ENCODE results near the gene DLL4.
A peak's percentile ranks its signal among the peaks of the same experiment; 100 is the strongest.

DLL4 gene

GRCh38 chr15:40925863-40926658 lies 3.1 kb upstream of the DLL4 start:
- Histone ChIP-seq H3K4me3 (peak overlapping the region; percentile 65), H4K20me1 (peaks cover 33% of the 10 kb centered on the region), H3K36me3 (no peaks in the 10 kb centered on the region), H3K4me1 (peaks cover 74% of the 10 kb centered on the region), H3K4me2 (peak overlapping the region; percentile 99), H3K9ac (peak overlapping the region; percentile 9; the same call in 1 of the 2 replicates), H3K27ac (peak overlapping the region; percentile 37), H3K27me3 (peaks cover 77% of the 10 kb centered on the region), H3K9me3 (no peaks in the 10 kb centered on the region)
- no peak for TF ChIP-seq Cebpa-rat (IDR thresholded peaks at IDR 0.05)

GRCh38 chr15:40926659-40927494 lies 2.3 kb upstream of the DLL4 start:
- no peak for TF ChIP-seq Cebpa-rat (IDR thresholded peaks at IDR 0.05)
- H3K36me3 ChIP-seq: no peaks in the 10 kb centered on the region
- peaks cover 82% of the 10 kb centered on the region for H3K4me1 ChIP-seq
- peak overlapping the region; percentile 99 for H3K4me2 ChIP-seq
- no peaks in the 10 kb centered on the region for H3K9me3 ChIP-seq
- H3K27ac ChIP-seq: no peak overlapping the region; the same call in 1 of the 2 replicates
- peak overlapping the region; percentile 65 for H3K4me3 ChIP-seq
- H4K20me1 ChIP-seq: peaks cover 41% of the 10 kb centered on the region
- peak overlapping the region; percentile 43; the same call in 1 of the 2 replicates for H3K9ac ChIP-seq
- H3K27me3 ChIP-seq: peaks cover 85% of the 10 kb centered on the region

- H3K27me3 ChIP-seq: peaks cover 91% of the 10 kb centered on the region
- H3K4me1 ChIP-seq: peaks cover 82% of the 10 kb centered on the region
- H3K4me3 ChIP-seq: peak overlapping the region; percentile 65
- H3K27ac ChIP-seq: no peak overlapping the region; the same call in 1 of the 2 replicates
- H3K9ac ChIP-seq: peak overlapping the region; percentile 43; the same call in 1 of the 2 replicates
- no peaks in the 10 kb centered on the region for H3K9me3 ChIP-seq
- no peak for TF ChIP-seq Cebpa-rat (IDR thresholded peaks at IDR 0.05)
- H4K20me1 ChIP-seq: peaks cover 44% of the 10 kb centered on the region
- peak overlapping the region; percentile 99 for H3K4me2 ChIP-seq
- no peaks in the 10 kb centered on the region for H3K36me3 ChIP-seq
Measured at GRCh38 chr15:40927495-40927872, 1.7 kb upstream of the DLL4 start.

DNA sequence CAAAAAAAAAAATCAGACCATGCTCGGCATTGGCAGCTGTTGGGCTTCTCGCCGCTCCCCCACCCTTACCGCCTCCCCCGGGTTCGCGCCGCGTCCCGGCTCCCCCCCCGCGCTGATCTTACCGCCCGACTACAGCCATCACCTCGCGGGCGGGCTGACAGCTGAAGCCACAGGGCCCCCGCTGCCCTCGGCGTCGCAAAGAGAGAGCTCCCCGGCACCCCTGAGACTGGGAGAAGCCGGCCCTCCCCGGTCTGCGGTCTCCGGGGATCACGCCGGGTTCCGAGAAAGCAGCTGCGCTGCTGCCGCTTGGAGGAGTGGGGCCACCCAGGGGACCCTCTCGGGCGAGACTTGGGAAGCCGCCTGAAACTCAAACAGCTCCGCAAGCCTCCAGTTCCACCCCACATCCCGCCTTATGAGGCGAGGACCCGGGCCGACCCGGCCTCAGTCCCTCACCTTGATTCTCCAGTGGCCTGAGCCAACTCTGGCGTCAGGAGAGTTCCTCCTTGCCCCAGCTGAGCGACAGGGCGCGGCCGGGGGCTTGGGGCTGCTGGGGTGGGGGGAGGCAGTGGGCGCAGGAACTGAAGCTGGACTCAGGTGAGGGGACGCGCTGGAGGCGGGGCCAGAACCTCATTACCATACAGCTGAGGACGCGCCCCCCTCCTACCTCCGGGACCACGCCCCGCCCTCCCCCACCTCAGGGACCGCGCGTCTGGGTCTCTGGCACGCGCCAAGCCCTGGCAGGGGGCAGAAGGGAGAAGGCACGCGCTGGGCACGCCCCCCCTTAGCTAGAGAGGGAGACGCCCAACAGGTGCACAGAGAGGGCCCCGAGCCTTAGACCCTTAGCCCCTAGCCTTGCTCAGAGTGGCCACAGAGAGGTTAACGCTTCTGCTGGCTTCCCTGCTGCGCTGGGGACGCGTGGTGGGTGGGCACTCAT lies 1.0 kb upstream of the DLL4 start:
- Histone ChIP-seq H3K9ac (no peak overlapping the region), H3K4me1 (peaks cover 77% of the 10 kb centered on the region), H4K20me1 (peaks cover 44% of the 10 kb centered on the region), H3K4me2 (peak overlapping the region; percentile 99), H3K4me3 (peak overlapping the region; percentile 65), H3K27ac (no peak overlapping the region), H3K9me3 (no peaks in the 10 kb centered on the region), H3K27me3 (peaks cover 97% of the 10 kb centered on the region), H3K36me3 (no peaks in the 10 kb centered on the region)
- no peak for TF ChIP-seq Cebpa-rat (IDR thresholded peaks at IDR 0.05)

GRCh38 chr15:40929660-40930429 lies 705 bp downstream of the DLL4 start:
- Histone ChIP-seq H3K27me3 (peaks cover 84% of the 10 kb centered on the region), H3K36me3 (no peaks in the 10 kb centered on the region), H3K4me1 (peaks cover 76% of the 10 kb centered on the region), H3K27ac (no peak overlapping the region), H3K4me2 (peak overlapping the region; percentile 99), H3K9me3 (no peaks in the 10 kb centered on the region), H3K4me3 (peak overlapping the region; percentile 65), H4K20me1 (peaks cover 44% of the 10 kb centered on the region), H3K9ac (no peak overlapping the region; the same call in 1 of the 2 replicates)
- no peak for TF ChIP-seq Cebpa-rat (IDR thresholded peaks at IDR 0.05)

DNA sequence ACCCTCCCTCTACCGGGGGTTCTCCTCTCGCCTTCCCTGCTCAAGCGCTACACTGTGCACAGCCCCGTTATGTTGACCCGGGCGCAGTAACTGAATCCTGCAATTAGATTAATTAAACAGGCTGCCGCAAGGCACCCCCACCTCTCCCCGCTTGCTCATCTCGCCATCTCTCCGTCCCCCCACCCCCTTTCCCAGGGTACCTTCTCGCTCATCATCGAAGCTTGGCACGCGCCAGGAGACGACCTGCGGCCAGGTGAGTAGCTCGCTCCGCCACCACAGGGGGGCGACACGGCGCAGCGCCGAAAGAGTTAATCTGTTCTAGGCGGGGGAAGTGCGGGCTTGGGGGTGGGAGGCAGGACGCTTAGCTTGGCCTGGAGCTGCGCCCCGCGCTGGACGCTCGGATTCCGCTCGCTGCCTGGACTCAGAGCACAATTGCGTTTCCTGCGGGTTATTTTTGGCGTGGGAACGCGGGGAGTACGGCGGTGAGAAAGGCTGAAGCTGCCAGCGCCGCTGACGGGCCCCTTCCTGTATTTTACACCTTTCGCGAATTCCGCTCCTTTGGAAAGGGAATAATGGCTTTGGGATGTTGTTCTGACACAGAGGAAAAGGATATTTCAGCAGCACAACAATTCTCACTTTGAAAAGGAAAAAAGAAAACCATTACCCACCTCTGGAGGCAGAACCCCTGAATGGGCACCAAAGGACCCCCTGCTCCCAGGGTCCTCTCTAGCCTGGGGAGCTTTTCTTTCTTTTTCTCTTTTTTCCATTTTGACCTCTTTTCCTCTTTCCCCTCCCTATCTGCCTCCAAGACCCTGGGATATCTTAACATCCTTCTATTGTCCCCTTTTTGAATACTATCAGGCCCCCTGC lies 1.5 kb downstream of the DLL4 start:
- Histone ChIP-seq H3K9ac (no peak overlapping the region), H3K4me3 (peak overlapping the region; percentile 65), H3K9me3 (no peaks in the 10 kb centered on the region), H3K27me3 (peaks cover 75% of the 10 kb centered on the region), H3K36me3 (no peaks in the 10 kb centered on the region), H4K20me1 (peaks cover 44% of the 10 kb centered on the region), H3K4me2 (peak overlapping the region; percentile 99), H3K4me1 (peaks cover 71% of the 10 kb centered on the region), H3K27ac (no peak overlapping the region)
- TF ChIP-seq Cebpa-rat (IDR thresholded peaks at IDR 0.05): no peak

- no peaks in the 10 kb centered on the region for H3K36me3 ChIP-seq
- H3K27ac ChIP-seq: no peak overlapping the region
- H3K9me3 ChIP-seq: no peaks in the 10 kb centered on the region
- peak overlapping the region; percentile 99 for H3K4me2 ChIP-seq
- TF ChIP-seq Cebpa-rat (IDR thresholded peaks at IDR 0.05): no peak
- H3K4me1 ChIP-seq: peaks cover 71% of the 10 kb centered on the region
- H3K4me3 ChIP-seq: 0 out of 2 replicates have a peak overlapping the region, but pooled peaks have one; percentile 65
- peaks cover 67% of the 10 kb centered on the region for H3K27me3 ChIP-seq
- peaks cover 44% of the 10 kb centered on the region for H4K20me1 ChIP-seq
- H3K9ac ChIP-seq: no peak overlapping the region
Measured at GRCh38 chr15:40931300-40932142, 2.4 kb downstream of the DLL4 start.

Measured in BLaER1 (cell line).